Activated CD8-positive, alpha-beta memory T cell treated with anti-CD3 and anti-CD28 coated beads, Interleukin-2, amount 50 U/mL, for 48 hours (primary cell): Measurements from ENCODE around the gene CLEC4M.

ENCODE experiments used
- DNase-seq: peaks from one replicate; pipeline ENCODE4 v3.0.0-alpha.2; 2020

The CLEC4M gene

DNA sequence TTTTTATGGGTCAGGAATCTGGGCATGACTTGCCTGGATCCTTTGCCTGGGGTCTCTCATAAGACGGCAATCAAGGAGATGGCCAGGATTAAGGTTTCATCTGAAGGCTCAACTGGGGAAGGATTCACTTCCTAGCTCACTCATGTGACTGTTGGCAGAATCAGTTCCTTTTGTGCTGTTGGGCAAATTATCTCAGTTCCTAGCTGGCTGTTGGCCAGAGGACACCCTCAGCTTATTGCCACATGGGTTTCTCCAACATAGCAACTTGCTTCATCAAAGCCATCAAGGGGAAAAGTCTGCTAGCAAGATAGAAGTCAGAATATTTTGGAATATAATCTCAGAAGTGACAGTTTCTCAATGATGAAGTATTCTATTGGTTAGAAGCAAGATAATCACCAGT, 54.8 kb downstream of the CLEC4M start:
- no peak for DNase-seq

- no peak for DNase-seq
Measured at GRCh38 chr19:7818806-7819205, 55.8 kb downstream of the CLEC4M start.
